DOHH2 (cell line): Measurements from ENCODE around the gene ASIC3.

Experiments used
- EZH2phosphoT487 ChIP-seq: fragments of 200-600 bp; sonication (generic); IDR thresholded peaks from 2 replicates; pipeline ENCODE4 v1.6.1; 2017; ENCODE audit warnings: borderline replicate concordance, mild to moderate bottlenecking, antibody characterized with exemption, low read length, moderate library complexity, mixed read lengths
- TF ChIP-seq, protein P1 (sequence below): fragments of 200-600 bp; sonication (generic); IDR thresholded peaks from one replicate; pipeline ENCODE4 v1.5.1; 2014; ENCODE audit warnings: antibody characterized with exemption, mild to moderate bottlenecking, low read depth, low read length; ENCODE audit not compliant: poor library complexity, severe bottlenecking

GRCh38 chr7:151062111-151062398, 13.7 kb downstream of the ASIC3 start:
- TF ChIP-seq, protein P1, sequence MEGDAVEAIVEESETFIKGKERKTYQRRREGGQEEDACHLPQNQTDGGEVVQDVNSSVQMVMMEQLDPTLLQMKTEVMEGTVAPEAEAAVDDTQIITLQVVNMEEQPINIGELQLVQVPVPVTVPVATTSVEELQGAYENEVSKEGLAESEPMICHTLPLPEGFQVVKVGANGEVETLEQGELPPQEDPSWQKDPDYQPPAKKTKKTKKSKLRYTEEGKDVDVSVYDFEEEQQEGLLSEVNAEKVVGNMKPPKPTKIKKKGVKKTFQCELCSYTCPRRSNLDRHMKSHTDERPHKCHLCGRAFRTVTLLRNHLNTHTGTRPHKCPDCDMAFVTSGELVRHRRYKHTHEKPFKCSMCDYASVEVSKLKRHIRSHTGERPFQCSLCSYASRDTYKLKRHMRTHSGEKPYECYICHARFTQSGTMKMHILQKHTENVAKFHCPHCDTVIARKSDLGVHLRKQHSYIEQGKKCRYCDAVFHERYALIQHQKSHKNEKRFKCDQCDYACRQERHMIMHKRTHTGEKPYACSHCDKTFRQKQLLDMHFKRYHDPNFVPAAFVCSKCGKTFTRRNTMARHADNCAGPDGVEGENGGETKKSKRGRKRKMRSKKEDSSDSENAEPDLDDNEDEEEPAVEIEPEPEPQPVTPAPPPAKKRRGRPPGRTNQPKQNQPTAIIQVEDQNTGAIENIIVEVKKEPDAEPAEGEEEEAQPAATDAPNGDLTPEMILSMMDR: no peak
- TF ChIP-seq EZH2phosphoT487: no peak
